HepG2 (cell line): Measurements from ENCODE around the gene KDM2B. TPM values are rescaled to one million over a fixed set of nuclear protein-coding genes. Genes with fewer than 3 reads are reported as not detected.
"Not testable (repeated sequence)": the region's sequence is repeated elsewhere in the genome, so short reads cannot be mapped to it uniquely, and the experiment has no call there.

Experiments used
- ATAC-seq: fragments of 200-7000 bp; cut with Tn5 transposase; 3 replicates; pipeline ENCODE4 v1.9.1; 2020; ENCODE audit warnings: mild to moderate bottlenecking, moderate library complexity
- BruUV-seq: library from RNA; stranded (reverse); fragments of 400-500 nt; replicated peaks from 2 replicates; lab custom pipeline; 2021; lab: Mats Ljungman, UMichigan
- CTCF ChIA-PET: fragments of 300-600 bp; formaldehyde crosslinking; extraction: SDS; loops from one replicate; lab custom pipeline; 2021; ENCODE audit warnings: low total read pairs, inconsistent platforms, low intra/inter-chr PET ratio; lab: Yijun Ruan, JAX
- POLR2A ChIA-PET: fragments of 350-600 bp; sonication (Branson Sonifier 250); formaldehyde crosslinking; loops from one replicate; lab custom pipeline; 2020; ENCODE audit warnings: antibody characterized with exemption, inconsistent platforms; lab: Yijun Ruan, JAX
- DNase-seq: peaks from one replicate; pipeline ENCODE4 v3.0.0-alpha.2; 2015; ENCODE audit warnings: low spot score
- FAIRE-seq: peaks from 3 replicates; lab custom pipeline; 2011; peaks lifted over from hg19 to GRCh38; lab: Jason Lieb, UNC
- H2AFZ ChIP-seq: one replicate; pipeline ENCODE4 v1.6.1; 2011; ENCODE audit warnings: low read length, inconsistent platforms
- H3K27ac ChIP-seq: fragments of 300-600 bp; 3 replicates; pipeline ENCODE4 v1.8.0; 2011; ENCODE audit warnings: mixed run types, mild to moderate bottlenecking, mixed read lengths, low read length, inconsistent platforms; ENCODE audit not compliant: insufficient read depth; ENCODE audit errors: extremely low read length
- H3K27me3 ChIP-seq, 2 experiments: fragments of 200-600 bp in 1 of 2; 2 replicates in 1 of 2; 3 replicates in 1 of 2; pipeline versions ENCODE4 v1.6.0 to v1.8.0; 2011; ENCODE audit warnings: low read length in 2 of 2, mild to moderate bottlenecking in 2 of 2, moderate library complexity in 2 of 2, inconsistent platforms in 1 of 2; ENCODE audit not compliant: insufficient read depth in 2 of 2, control insufficient read depth in 1 of 2
- H3K36me3 ChIP-seq, 2 experiments: fragments of 200-600 bp in 1 of 2; replicated peaks in 1 of 2; 2 replicates in 1 of 2; 3 replicates in 1 of 2; pipeline versions ENCODE4 v1.5.1 to v1.8.0; 2011; ENCODE audit warnings: low read length in 2 of 2, inconsistent platforms in 1 of 2; ENCODE audit not compliant: insufficient read depth in 2 of 2, control insufficient read depth in 1 of 2
- H3K4me1 ChIP-seq: 2 replicates; pipeline ENCODE4 v1.5.1; 2012; ENCODE audit warnings: low read length, inconsistent platforms; ENCODE audit not compliant: insufficient read depth
- H3K4me2 ChIP-seq: 2 replicates; pipeline ENCODE4 v1.6.0; 2011; ENCODE audit warnings: low read depth, low read length, inconsistent platforms
- H3K4me3 ChIP-seq, 3 experiments: fragments of 200-600 bp in 1 of 3; sonication (generic), shearing (Covaris generic) in 1 of 3; replicated peaks in 1 of 3; 2 replicates each; pipeline ENCODE4 v1.5.1; 2011 to 2016; ENCODE audit warnings: low read length in 3 of 3, inconsistent platforms in 2 of 3, low read depth in 2 of 3, mild to moderate bottlenecking in 2 of 3, control low read depth in 1 of 3, mixed read lengths in 1 of 3; ENCODE audit not compliant: insufficient read depth in 1 of 3
- H3K79me2 ChIP-seq: one replicate; pipeline ENCODE4 v1.6.1; 2011; ENCODE audit warnings: low read length, inconsistent platforms; ENCODE audit not compliant: insufficient read depth
- H3K9ac ChIP-seq: 2 replicates; pipeline ENCODE4 v1.6.0; 2011; ENCODE audit warnings: mild to moderate bottlenecking, low read depth, low read length, inconsistent platforms; ENCODE audit not compliant: insufficient read depth
- H3K9me3 ChIP-seq: 2 replicates; pipeline ENCODE4 v1.5.1; 2012; ENCODE audit warnings: mild to moderate bottlenecking, low read length
- H4K20me1 ChIP-seq: 2 replicates; pipeline ENCODE4 v1.6.0; 2011; ENCODE audit warnings: inconsistent platforms, mild to moderate bottlenecking, low read length, moderate library complexity; ENCODE audit not compliant: insufficient read depth
- ARID4A ChIP-seq: sonication (generic); formaldehyde crosslinking; IDR thresholded peaks from 2 replicates; pipeline ENCODE4 v1.5.0; 2020; ENCODE audit warnings: mild to moderate bottlenecking, missing genetic modification reagents, borderline replicate concordance
- BRD4 ChIP-seq: sonication (generic); formaldehyde crosslinking; IDR thresholded peaks from 2 replicates; pipeline ENCODE4 v1.4.0; 2020; ENCODE audit warnings: missing genetic modification reagents
- HMG20A ChIP-seq: IDR thresholded peaks from 2 replicates; pipeline ENCODE4 v1.6.1; 2016; ENCODE audit warnings: borderline replicate concordance
- MLLT10 ChIP-seq: sonication (generic); formaldehyde crosslinking; IDR thresholded peaks from 2 replicates; pipeline ENCODE4 v1.4.0; 2020; ENCODE audit warnings: missing genetic modification reagents
- TCF12 ChIP-seq, 2 experiments: fragments of 450-650 bp in 1 of 2; sonication (generic) in 1 of 2; formaldehyde crosslinking in 1 of 2; IDR thresholded peaks; 2 replicates each; pipeline versions ENCODE4 v1.6.1 to v1.8.0; 2017 to 2022; ENCODE audit warnings: antibody characterized with exemption in 1 of 2, mild to moderate bottlenecking in 1 of 2, missing genetic modification reagents in 1 of 2, moderate library complexity in 1 of 2
- ZNF460 ChIP-seq: sonication (generic); formaldehyde crosslinking; IDR thresholded peaks from 2 replicates; pipeline ENCODE4 v1.5.1; 2020; ENCODE audit warnings: missing genetic modification reagents, mild to moderate bottlenecking, borderline replicate concordance
- WGBS: methylation state at CpG from one replicate; pipeline ENCODE4 v1.1.6; 2017; ENCODE audit warnings: low lambda C conversion rate; 5-methylcytosine and 5-hydroxymethylcytosine counted together
- in situ Hi-C: cut with HindIII; loops from 2 replicates; pipeline ENCODE4 v1.10.0; 2017; ENCODE audit warnings: low pct_unique_long_range_greater_than_20kb; ENCODE audit not compliant: extremely low pct_ligation_motif_present
- intact Hi-C: fragments of 100-400 bp; cut with micrococcal nuclease; formaldehyde crosslinking; loops from one replicate; pipeline ENCODE4 v1.10.0; 2022; ENCODE audit not compliant: unreplicated experiment
- polyA plus RNA-seq, 8 experiments: library from polyadenylated mRNA; depleted of rRNA in 3 of 8; stranded (reverse) in 7 of 8; unstranded in 1 of 8; fragments of >200 nt; fragmentation: Illumina TruSeq in 4 of 8; extraction: Trizol in 4 of 8; gene quantifications; 2 replicates each; pipeline versions ENCODE4 v1.2.1 to v1.2.3, GENCODE V29; 2011 to 2016; ENCODE audit warnings: low read depth in 4 of 8, missing spikeins in 1 of 8, mixed read lengths in 1 of 8; ENCODE audit not compliant: insufficient read depth in 1 of 8
- total RNA-seq, 5 experiments: library from RNA; depleted of rRNA; stranded (reverse); fragments of >200 nt; fragmentation: Illumina TruSeq; extraction: Trizol; gene quantifications; 2 replicates each; pipeline ENCODE4 v1.2.3, GENCODE V29; 2016; ENCODE audit warnings: low read depth in 1 of 5

Gene KDM2B
- total and polyA plus RNA-seq, 2 of the 13 experiments (the other 11 are each of a cell fraction or from before 2014, with no cell fraction given), result 17.5 to 26.1 TPM

DNA sequence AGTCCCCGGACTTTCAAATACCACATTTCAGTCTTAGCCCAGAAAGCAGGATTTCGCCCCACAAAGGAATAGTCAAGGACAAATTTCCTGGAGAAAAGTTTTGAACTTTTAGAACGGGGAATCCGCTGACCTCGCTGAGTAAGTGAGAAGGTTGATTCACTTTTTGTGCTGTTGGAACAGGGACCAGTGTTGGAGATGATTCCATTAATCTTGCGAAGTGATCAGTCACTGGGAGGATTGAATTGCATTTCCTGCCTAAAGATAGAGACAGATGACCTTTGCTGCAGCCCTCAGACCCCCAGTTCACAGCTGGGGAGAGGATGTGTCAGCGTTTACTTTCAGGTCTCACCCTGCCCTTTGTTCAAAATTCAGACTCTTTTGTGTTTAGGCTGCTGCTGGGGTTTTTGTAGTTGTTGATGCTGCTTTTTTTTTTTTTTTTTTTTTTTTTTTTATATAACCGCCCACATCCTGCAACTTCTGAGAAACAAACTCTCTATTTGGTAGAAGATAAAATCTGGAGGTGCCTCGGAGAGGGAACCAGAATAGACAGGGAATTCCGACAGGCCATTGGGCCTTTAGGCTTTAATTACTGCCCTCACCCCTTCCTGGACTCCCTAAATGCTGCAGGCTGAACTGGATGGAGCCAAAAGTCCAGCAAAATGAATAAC, 9.8 kb upstream of the KDM2B start (continued):
- TF ChIP-seq BRD4 (CRISPR knock-in tag), result no peak
- TF ChIP-seq MLLT10 (CRISPR knock-in tag), result no peak
- no peak for TF ChIP-seq ARID4A (CRISPR knock-in tag)
- no peak for TF ChIP-seq HMG20A (CRISPR knock-in tag)
- no peak for TF ChIP-seq TCF12 (IDR thresholded peaks at IDR 0.05)
- no peak for TF ChIP-seq TCF12 (CRISPR knock-in tag; IDR thresholded peaks at IDR 0.05)
- TF ChIP-seq ZNF460 (CRISPR knock-in tag), result no peak

GRCh38 chr12:121584885-121585284, 4.1 kb upstream of the KDM2B start:
- H3K36me3 ChIP-seq, H2AFZ ChIP-seq, intact Hi-C loops, H3K9me3 ChIP-seq, BruUV-seq, H3K27me3 ChIP-seq, H4K20me1 ChIP-seq, H3K9ac ChIP-seq, in situ Hi-C loops, ATAC-seq, H3K79me2 ChIP-seq, H3K4me2 ChIP-seq, POLR2A ChIA-PET, FAIRE-seq, H3K4me3 ChIP-seq, DNase-seq, H3K27ac ChIP-seq, CTCF ChIA-PET: not testable (repeated sequence)
- peaks cover 33% of the 10 kb centered on the region for H3K4me1 ChIP-seq
- 97% methylated on average over 6 of the region's 6 CpGs for WGBS
